Activated CD4-positive, alpha-beta memory T cell treated with anti-CD3 and anti-CD28 coated beads for 36 hours (primary cell): ENCODE results near the gene GLOD4. TPM values are rescaled to one million over a fixed set of nuclear protein-coding genes. Genes with fewer than 3 reads are reported as not detected.

Experiments
- total RNA-seq, 2 experiments: library from RNA; stranded (reverse); gene quantifications; one replicate each; pipeline ENCODE4 v1.2.3, GENCODE V29; 2021

GLOD4 gene
- total RNA-seq, 2 experiments from 2014 or later, result 56.3 to 66.5 TPM

Other genes starting within 250 kb of the GLOD4 start
- gene VPS53, start 67.4 kb downstream of the GLOD4 start, total RNA-seq, result 10 to 100 TPM; 57.1 to 59.9 TPM
- 1 to 10 TPM; 6.9 to 8.4 TPM for gene TLCD3A, start 49.7 kb downstream of the GLOD4 start, total RNA-seq
- gene GEMIN4, start 30.0 kb downstream of the GLOD4 start, total RNA-seq, result 10 to 100 TPM; 38.8 to 39.6 TPM
- gene MRM3, start 73 bp upstream of the GLOD4 start, total RNA-seq, result 10 to 100 TPM; 24.6 to 26.1 TPM
- under 1 TPM; 0.31 to 0.33 TPM for gene NXN, start 197.5 kb upstream of the GLOD4 start, total RNA-seq
- 1 to 10 TPM; 8.0 to 9.6 TPM for gene TIMM22, start 214.8 kb upstream of the GLOD4 start, total RNA-seq